ENCODE measurements around the gene ZHX3. TPM values are rescaled to one million over a fixed set of nuclear protein-coding genes. Genes with fewer than 3 reads are reported as not detected.

Gene ZHX3
- total RNA-seq, 1 experiment from 2014 or later, result 24.6 TPM

DNA sequence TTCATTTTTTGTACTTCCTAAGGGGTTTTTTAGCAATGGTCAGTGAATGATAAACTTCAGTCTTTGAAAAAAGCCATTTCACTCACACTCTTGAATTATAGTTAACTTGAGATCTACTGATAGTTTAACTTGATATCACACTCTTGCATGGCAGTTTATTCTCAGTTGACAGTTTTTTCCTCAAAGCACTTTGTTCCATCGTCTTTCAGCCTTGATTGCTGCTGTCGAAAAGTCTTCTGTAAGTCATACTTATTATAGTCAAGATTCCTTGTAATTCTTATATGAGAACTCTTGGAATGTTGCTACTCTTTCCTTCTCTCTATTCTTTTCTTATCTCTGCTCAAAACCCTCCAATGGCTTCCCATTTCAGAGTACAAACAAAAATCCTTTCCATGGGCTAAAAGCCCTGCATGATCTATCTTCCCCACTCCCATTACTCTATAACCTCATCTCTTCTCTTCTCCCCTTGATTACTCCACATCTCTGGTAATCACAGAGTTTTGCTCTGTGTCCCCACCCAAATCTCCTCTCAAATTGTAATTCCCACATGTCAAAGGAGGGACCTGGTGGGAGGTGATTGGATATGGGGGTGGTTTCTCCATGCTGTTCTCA, 31.2 kb downstream of the ZHX3 start:
- ChIA-PET CTCF (no interaction called here), POLR2A (no interaction called here)
- Mint-ChIP-seq H3K9me3 (ENCODE audit: unreplicated experiment) (peaks cover 18% of the 10 kb centered on the region), H3K4me1 (ENCODE audit: low read depth, unreplicated experiment) (no peaks in the 10 kb centered on the region), H3K36me3 (ENCODE audit: insufficient read depth, unreplicated experiment) (no peaks in the 10 kb centered on the region), H3K4me3 (ENCODE audit: unreplicated experiment) (no peak overlapping the region), H3K27me3 (ENCODE audit: insufficient read depth, unreplicated experiment) (no peaks in the 10 kb centered on the region), H3K27ac (ENCODE audit: unreplicated experiment) (no peak overlapping the region)
- no peak overlapping the region for H3K4me3 ChIP-seq (ENCODE audit: low read depth, low read length)
- no peak for DNase-seq
- H3K9me3 ChIP-seq, result peaks cover 14% of the 10 kb centered on the region
- TF ChIP-seq, protein P1, sequence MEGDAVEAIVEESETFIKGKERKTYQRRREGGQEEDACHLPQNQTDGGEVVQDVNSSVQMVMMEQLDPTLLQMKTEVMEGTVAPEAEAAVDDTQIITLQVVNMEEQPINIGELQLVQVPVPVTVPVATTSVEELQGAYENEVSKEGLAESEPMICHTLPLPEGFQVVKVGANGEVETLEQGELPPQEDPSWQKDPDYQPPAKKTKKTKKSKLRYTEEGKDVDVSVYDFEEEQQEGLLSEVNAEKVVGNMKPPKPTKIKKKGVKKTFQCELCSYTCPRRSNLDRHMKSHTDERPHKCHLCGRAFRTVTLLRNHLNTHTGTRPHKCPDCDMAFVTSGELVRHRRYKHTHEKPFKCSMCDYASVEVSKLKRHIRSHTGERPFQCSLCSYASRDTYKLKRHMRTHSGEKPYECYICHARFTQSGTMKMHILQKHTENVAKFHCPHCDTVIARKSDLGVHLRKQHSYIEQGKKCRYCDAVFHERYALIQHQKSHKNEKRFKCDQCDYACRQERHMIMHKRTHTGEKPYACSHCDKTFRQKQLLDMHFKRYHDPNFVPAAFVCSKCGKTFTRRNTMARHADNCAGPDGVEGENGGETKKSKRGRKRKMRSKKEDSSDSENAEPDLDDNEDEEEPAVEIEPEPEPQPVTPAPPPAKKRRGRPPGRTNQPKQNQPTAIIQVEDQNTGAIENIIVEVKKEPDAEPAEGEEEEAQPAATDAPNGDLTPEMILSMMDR (IDR thresholded peaks at IDR 0.05; ENCODE audit: insufficient read depth in 1 of 2, low read depth in 1 of 2, low read length in 1 of 2, severe bottlenecking in 1 of 2, unreplicated experiment in 1 of 2), result no peak
- H3K4me1 ChIP-seq, result no peaks in the 10 kb centered on the region
- no TSS peak for BruUV-seq (replicated peaks)
- no peaks in the 10 kb centered on the region for H3K36me3 ChIP-seq (ENCODE audit: control insufficient read depth, insufficient read depth, low read length)
- intact Hi-C loops (cut with micrococcal nuclease; ENCODE audit: unreplicated experiment), result no loop called here
- no peaks in the 10 kb centered on the region for H3K27me3 ChIP-seq (replicated peaks; ENCODE audit: control insufficient read depth, insufficient read depth, low read length)

DNA sequence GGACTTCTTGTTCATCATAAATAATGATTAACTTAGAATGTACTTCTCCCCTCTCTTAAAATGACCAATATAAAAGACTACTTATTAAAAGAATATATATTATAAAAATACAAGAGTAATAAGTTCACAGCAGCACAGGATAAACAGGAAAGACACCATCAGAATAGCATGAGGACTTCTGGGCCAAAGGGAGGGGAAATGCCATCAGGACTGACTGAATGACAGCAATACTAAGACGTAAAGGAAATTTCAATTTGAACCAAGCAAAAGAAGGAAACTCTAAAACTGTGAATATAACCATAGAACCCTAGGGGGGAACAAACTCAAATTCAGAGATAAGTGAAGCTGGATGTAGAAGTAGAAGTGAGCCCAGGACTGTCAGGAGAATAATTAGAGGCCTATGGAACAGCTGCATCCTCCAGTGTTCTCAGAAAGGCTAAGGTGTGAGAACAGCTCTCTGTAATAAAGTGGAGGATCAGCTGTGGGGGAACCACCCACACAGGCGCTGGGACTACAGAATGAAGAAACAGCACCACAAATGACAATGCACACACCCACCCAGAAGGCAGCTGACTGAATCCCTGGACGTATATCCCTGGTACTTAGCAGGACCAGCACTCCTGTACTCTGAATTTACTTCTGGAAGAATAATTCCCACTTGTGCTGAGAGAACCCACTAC, 37.8 kb downstream of the ZHX3 start:
- no peaks in the 10 kb centered on the region for H3K9me3 Mint-ChIP-seq (ENCODE audit: unreplicated experiment)
- TF ChIP-seq, protein P1 (IDR thresholded peaks at IDR 0.05; ENCODE audit: insufficient read depth in 1 of 2, low read depth in 1 of 2, low read length in 1 of 2, severe bottlenecking in 1 of 2, unreplicated experiment in 1 of 2), result no peak
- H3K36me3 Mint-ChIP-seq (ENCODE audit: insufficient read depth, unreplicated experiment), result no peaks in the 10 kb centered on the region
- Histone ChIP-seq H3K27me3 (replicated peaks; ENCODE audit: control insufficient read depth, insufficient read depth, low read length) (no peaks in the 10 kb centered on the region), H3K9me3 (no peaks in the 10 kb centered on the region), H3K4me1 (no peaks in the 10 kb centered on the region), H3K36me3 (ENCODE audit: control insufficient read depth, insufficient read depth, low read length) (no peaks in the 10 kb centered on the region), H3K4me3 (ENCODE audit: low read depth, low read length) (no peak overlapping the region)
- BruUV-seq (replicated peaks), result no TSS peak
- ChIA-PET POLR2A (no interaction called here), CTCF (no interaction called here)
- no peak overlapping the region for H3K27ac Mint-ChIP-seq (ENCODE audit: unreplicated experiment)
- H3K27me3 Mint-ChIP-seq (ENCODE audit: insufficient read depth, unreplicated experiment), result no peaks in the 10 kb centered on the region
- intact Hi-C loops (cut with micrococcal nuclease; ENCODE audit: unreplicated experiment), result no loop called here
- H3K4me1 Mint-ChIP-seq (ENCODE audit: low read depth, unreplicated experiment), result peaks cover 9% of the 10 kb centered on the region
- DNase-seq, result no peak
- H3K4me3 Mint-ChIP-seq (ENCODE audit: unreplicated experiment), result no peak overlapping the region

DNA sequence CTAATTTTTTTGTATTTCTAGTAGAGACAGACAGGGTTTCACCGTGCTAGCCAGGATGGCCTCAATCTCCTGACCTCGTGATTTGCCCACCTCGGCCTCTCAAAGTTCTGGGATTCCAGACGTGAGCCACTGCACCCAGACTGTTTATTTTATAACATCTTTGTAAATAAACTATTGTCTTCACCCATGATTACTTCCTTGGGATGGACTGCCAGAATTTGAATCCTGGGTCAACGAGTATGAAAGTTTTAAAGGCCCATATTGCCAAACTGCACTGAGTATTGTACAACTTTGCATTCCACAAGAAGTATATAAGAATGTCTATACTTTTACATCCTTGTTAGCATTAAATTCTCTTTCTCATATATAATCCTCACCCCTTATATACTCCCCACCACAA, 38.6 kb downstream of the ZHX3 start:
- intact Hi-C loops (cut with micrococcal nuclease; ENCODE audit: unreplicated experiment), result no loop called here
- H3K4me3 Mint-ChIP-seq (ENCODE audit: unreplicated experiment), result no peak overlapping the region

More for the DNA sequence above, 38.6 kb downstream of the ZHX3 start:
- no TSS peak for BruUV-seq (replicated peaks)
- ChIA-PET CTCF (no interaction called here), POLR2A (no interaction called here)
- H3K4me3 ChIP-seq (ENCODE audit: low read depth, low read length), result no peak overlapping the region
- TF ChIP-seq, protein P1 (IDR thresholded peaks at IDR 0.05; ENCODE audit: insufficient read depth in 1 of 2, low read depth in 1 of 2, low read length in 1 of 2, severe bottlenecking in 1 of 2, unreplicated experiment in 1 of 2), result no peak
- no peaks in the 10 kb centered on the region for H3K27me3 ChIP-seq (replicated peaks; ENCODE audit: control insufficient read depth, insufficient read depth, low read length)
- Mint-ChIP-seq H3K36me3 (ENCODE audit: insufficient read depth, unreplicated experiment) (no peaks in the 10 kb centered on the region), H3K4me1 (ENCODE audit: low read depth, unreplicated experiment) (peaks cover 9% of the 10 kb centered on the region), H3K27ac (ENCODE audit: unreplicated experiment) (no peak overlapping the region), H3K27me3 (ENCODE audit: insufficient read depth, unreplicated experiment) (no peaks in the 10 kb centered on the region), H3K9me3 (ENCODE audit: unreplicated experiment) (no peaks in the 10 kb centered on the region)
- H3K36me3 ChIP-seq (ENCODE audit: control insufficient read depth, insufficient read depth, low read length), result no peaks in the 10 kb centered on the region
- H3K4me1 ChIP-seq, result no peaks in the 10 kb centered on the region
- DNase-seq, result no peak
- no peaks in the 10 kb centered on the region for H3K9me3 ChIP-seq
